Lower lobe of right lung (tissue), 2 donors: ENCODE measurements around the gene SPACA4. TPM values are rescaled to one million over a fixed set of nuclear protein-coding genes. Genes with fewer than 3 reads are reported as not detected.
A peak's percentile ranks its signal among the peaks of the same experiment; 100 is the strongest.

Source experiments
- ATAC-seq, 2 donors: fragments of 200-7000 bp; cut with Tn5 transposase; one replicate each; pipeline ENCODE4 v1.9.1; 2020 to 2022; ENCODE audit warnings: mild to moderate bottlenecking in 2 of 2, moderate library complexity in 2 of 2
- DNase-seq: peaks from one replicate; pipeline ENCODE4 v3.0.0-alpha.2; 2020
- H3K27ac ChIP-seq: fragments of 200-600 bp; one replicate; pipeline ENCODE4 v1.8.0; 2022
- H3K27me3 ChIP-seq: fragments of 200-600 bp; one replicate; pipeline ENCODE4 v1.8.0; 2022; ENCODE audit warnings: low read depth
- H3K36me3 ChIP-seq: fragments of 200-600 bp; one replicate; pipeline ENCODE4 v1.8.0; 2022; ENCODE audit warnings: mild to moderate bottlenecking
- H3K4me1 ChIP-seq: fragments of 200-600 bp; one replicate; pipeline ENCODE4 v1.8.0; 2022
- H3K4me3 ChIP-seq: fragments of 200-600 bp; one replicate; pipeline ENCODE4 v1.8.0; 2022; ENCODE audit warnings: mild to moderate bottlenecking
- H3K9me3 ChIP-seq: fragments of 200-600 bp; one replicate; pipeline ENCODE4 v1.8.0; 2022
- intact Hi-C: fragments of 100-400 bp; cut with DNase I; formaldehyde crosslinking; loops from one replicate; pipeline ENCODE4 v1.11.0; 2022
- total RNA-seq: library from RNA; stranded (reverse); fragmentation: NEBNext Ultra II Directional; extraction: Animal tissue kit (Norgen Biotek cat#: 25700); gene quantifications from one replicate; pipeline ENCODE4 v1.2.1, GENCODE V29; 2021
- TF ChIP-seq, protein P1 (sequence below): fragments of 200-600 bp; IDR thresholded peaks from one replicate; pipeline ENCODE4 v1.8.0; 2022; ENCODE audit warnings: antibody characterized with exemption, mild to moderate bottlenecking
- donor health status: DM: no; HTN: yes; CAD: no; lungs with severe emphysema.

SPACA4 gene
- total RNA-seq, 1 donor from 2014 or later: not detected

DNA sequence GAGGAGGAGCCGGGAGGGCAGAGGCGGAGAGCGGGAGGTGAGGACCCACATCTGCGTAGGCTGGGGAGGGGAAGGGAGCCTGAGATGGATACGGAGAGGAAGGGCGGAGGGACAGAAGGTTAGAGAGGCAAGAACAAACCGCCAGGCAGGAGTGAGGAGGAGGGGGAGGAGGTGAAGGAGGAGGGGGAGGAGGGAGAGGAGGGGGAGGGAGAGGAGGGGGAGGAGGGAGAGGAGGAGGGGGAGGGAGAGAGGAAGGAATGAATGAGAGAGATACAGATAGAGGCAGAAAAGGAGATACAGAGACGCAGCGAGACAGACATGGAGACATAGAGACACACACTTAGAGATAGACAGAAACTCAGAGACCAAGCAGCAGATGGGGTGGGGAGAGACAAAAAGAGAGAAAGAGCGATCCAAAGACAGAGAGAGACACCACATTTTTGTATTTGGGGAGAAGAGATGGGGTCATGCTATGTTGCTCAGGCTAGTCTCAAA is 40.2 kb downstream of the SPACA4 start:
- Histone ChIP-seq H3K4me3 (peak overlapping the region; percentile 63), H3K9me3 (no peaks in the 10 kb centered on the region), H3K36me3 (no peaks in the 10 kb centered on the region), H3K4me1 (peaks cover 19% of the 10 kb centered on the region), H3K27me3 (no peaks in the 10 kb centered on the region), H3K27ac (peak overlapping the region; percentile 83)
- ATAC-seq (no peak), DNase-seq (no peak)
- TF ChIP-seq, protein P1, sequence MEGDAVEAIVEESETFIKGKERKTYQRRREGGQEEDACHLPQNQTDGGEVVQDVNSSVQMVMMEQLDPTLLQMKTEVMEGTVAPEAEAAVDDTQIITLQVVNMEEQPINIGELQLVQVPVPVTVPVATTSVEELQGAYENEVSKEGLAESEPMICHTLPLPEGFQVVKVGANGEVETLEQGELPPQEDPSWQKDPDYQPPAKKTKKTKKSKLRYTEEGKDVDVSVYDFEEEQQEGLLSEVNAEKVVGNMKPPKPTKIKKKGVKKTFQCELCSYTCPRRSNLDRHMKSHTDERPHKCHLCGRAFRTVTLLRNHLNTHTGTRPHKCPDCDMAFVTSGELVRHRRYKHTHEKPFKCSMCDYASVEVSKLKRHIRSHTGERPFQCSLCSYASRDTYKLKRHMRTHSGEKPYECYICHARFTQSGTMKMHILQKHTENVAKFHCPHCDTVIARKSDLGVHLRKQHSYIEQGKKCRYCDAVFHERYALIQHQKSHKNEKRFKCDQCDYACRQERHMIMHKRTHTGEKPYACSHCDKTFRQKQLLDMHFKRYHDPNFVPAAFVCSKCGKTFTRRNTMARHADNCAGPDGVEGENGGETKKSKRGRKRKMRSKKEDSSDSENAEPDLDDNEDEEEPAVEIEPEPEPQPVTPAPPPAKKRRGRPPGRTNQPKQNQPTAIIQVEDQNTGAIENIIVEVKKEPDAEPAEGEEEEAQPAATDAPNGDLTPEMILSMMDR: no peak
- intact Hi-C loops: no loop called here

DNA sequence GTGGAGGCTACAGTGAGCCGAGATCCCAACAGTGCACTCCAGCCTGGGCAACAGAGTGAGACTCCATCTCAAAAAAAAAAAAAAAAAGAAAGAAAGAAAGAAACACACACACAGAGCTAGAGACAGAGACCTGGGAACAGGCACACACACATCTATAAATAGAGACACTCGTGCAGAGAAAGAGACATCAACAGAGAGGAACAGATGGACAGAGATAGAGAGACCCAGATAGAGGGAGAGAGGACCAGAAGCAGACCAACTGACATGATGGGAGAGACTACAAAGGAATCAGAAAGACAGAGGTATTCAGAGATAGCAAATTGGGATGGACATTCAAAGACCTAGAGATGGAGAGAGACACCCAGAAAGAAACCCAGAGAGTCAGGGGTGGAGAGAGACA is 41.6 kb downstream of the SPACA4 start:
- no peaks in the 10 kb centered on the region for H3K27me3 ChIP-seq
- peaks cover 19% of the 10 kb centered on the region for H3K4me1 ChIP-seq
- ATAC-seq: no peak
- H3K4me3 ChIP-seq: no peak overlapping the region
- no peaks in the 10 kb centered on the region for H3K36me3 ChIP-seq
- TF ChIP-seq, protein P1: no peak
- H3K9me3 ChIP-seq: no peaks in the 10 kb centered on the region
- no peak overlapping the region for H3K27ac ChIP-seq
- DNase-seq: no peak
- intact Hi-C loops: no loop called here

DNA sequence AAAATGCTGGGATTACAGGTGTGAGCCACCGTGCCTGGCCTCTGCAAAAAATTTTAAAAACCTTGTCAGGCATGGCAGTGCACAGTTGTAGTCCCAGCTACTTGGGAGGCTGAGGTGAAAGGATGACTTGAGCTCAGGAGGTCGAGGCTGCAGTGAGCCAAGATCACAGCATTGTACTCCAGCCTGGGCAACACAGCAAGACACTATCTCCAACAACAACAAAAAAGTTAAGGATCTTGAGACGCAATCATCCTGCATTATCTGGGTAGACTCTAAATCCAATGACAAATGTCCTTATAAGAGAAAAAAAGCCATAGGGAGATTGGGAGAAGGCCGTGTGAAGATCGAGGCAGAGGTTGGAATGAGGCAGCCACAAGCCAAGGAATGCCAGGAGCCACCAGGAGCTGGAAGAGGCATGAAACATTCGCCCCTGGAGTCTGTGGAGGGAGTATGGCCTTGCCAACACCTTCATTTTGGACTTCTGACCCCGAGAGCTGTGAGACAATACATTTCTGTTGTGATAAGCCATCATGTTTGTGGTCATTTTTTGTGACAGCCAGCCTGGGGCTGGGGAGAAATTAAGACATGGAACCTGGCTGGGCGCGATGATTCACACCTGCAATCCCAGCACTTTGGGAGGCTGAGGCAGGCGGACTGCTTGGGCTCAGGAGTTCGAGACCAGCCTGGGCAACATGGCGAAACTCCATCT is 44.6 kb downstream of the SPACA4 start:
- H3K27ac ChIP-seq: no peak overlapping the region
- DNase-seq (no peak), ATAC-seq (no peak)
- intact Hi-C loops: no loop called here
- peaks cover 4% of the 10 kb centered on the region for H3K4me1 ChIP-seq
- TF ChIP-seq, protein P1: no peak
- no peaks in the 10 kb centered on the region for H3K27me3 ChIP-seq
- H3K36me3 ChIP-seq: no peaks in the 10 kb centered on the region
- H3K4me3 ChIP-seq: no peak overlapping the region
- H3K9me3 ChIP-seq: no peaks in the 10 kb centered on the region

DNA sequence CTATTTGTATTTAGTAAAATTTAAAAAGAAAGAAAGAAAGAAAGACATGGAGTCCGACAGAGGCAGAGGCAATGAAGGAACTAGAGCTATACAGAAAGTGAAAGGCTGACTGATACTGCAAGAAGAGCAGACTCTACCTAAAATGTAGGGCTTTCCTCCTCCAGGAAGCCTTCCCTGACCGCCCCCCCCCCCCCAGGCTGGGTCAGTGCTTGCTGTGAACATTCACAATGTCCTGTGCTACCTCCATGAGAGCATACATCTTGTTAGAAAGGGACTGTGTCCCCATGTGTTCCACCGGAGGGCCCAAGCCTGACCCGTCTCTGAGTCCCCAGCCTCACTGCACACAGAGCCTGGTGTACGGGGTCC is 45.1 kb downstream of the SPACA4 start:
- H3K36me3 ChIP-seq: no peaks in the 10 kb centered on the region
- no peak for DNase-seq
- no peak overlapping the region for H3K27ac ChIP-seq
- H3K9me3 ChIP-seq: no peaks in the 10 kb centered on the region
- TF ChIP-seq, protein P1: no peak
- no peaks in the 10 kb centered on the region for H3K27me3 ChIP-seq
- H3K4me1 ChIP-seq: peaks cover 4% of the 10 kb centered on the region
- intact Hi-C loops: no loop called here
- no peak for ATAC-seq
- H3K4me3 ChIP-seq: no peak overlapping the region

DNA sequence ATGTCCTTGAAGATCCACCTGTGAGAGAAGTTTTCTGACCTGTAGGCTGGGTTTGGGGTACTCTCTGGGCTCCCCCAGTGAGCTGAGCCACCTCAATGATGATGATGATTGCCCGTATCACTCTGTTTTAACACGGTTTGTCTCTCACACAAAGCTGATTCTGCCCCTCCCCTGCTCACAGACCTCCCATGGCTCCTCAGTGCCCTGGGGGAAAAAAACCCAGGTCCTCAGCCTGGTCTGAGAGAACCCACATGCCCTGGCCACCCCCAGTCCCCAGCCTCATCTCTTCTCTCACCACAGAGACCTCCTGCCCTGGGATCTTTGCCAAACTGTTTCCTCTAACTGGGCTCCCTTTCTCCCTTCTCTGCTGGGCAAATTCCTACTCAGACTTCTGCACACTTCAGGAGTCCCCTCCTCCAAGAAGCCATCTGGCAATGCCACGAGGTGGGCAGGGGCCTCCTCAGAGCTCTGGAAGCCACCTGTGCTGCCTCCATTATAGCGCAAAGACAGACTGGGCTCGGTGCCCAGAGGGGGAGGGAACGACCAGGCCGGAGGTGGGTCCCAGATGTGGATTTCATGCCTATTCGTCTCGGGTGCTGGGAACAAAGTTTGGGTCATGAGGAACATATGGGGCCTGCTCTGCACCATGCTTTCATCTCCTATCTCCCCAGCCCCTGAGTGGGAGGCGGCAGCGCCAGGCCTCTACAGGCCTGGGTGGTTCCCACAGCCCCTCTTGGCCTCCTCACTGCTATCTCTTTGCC is 47.9 kb downstream of the SPACA4 start:
- TF ChIP-seq, protein P1: no peak
- no peaks in the 10 kb centered on the region for H3K9me3 ChIP-seq
- no peak overlapping the region for H3K27ac ChIP-seq
- no peak overlapping the region for H3K4me3 ChIP-seq
- DNase-seq: no peak
- H3K4me1 ChIP-seq: no peaks in the 10 kb centered on the region
- H3K36me3 ChIP-seq: no peaks in the 10 kb centered on the region
- ATAC-seq: no peak
- intact Hi-C loops: no loop called here
- no peaks in the 10 kb centered on the region for H3K27me3 ChIP-seq
